Ascending aorta (tissue), 2 donors: Measurements from ENCODE around the gene IL2RA. TPM values are rescaled to one million over a fixed set of nuclear protein-coding genes. Genes with fewer than 3 reads are reported as not detected.

ENCODE experiments used
- DNase-seq, 2 donors: peaks; one replicate each; pipeline ENCODE4 v3.0.0-alpha.2; 2019; ENCODE audit warnings: low spot score in 2 of 2
- H3K27ac ChIP-seq, 2 donors: fragments of 200-600 bp; sonication (generic); one replicate each; pipeline ENCODE4 v1.5.1; 2016 to 2017; ENCODE audit warnings: mild to moderate bottlenecking in 1 of 2
- H3K27me3 ChIP-seq: fragments of 200-600 bp; sonication (generic); one replicate; pipeline ENCODE4 v1.5.1; 2017
- H3K36me3 ChIP-seq, 2 donors: fragments of 200-600 bp; sonication (generic); one replicate each; pipeline ENCODE4 v1.5.1; 2016
- H3K4me1 ChIP-seq, 2 donors: fragments of 200-600 bp; sonication (generic); one replicate each; pipeline ENCODE4 v1.5.1; 2016 to 2017; ENCODE audit warnings: mild to moderate bottlenecking in 1 of 2
- H3K4me3 ChIP-seq, 2 donors: fragments of 200-600 bp; sonication (generic); one replicate each; pipeline ENCODE4 v1.5.1; 2016 to 2017; ENCODE audit warnings: mild to moderate bottlenecking in 1 of 2
- H3K9me3 ChIP-seq, 2 donors: fragments of 200-600 bp; sonication (generic); one replicate each; pipeline ENCODE4 v1.5.1; 2016
- intact Hi-C: fragments of 100-400 bp; cut with DNase I; formaldehyde crosslinking; loops from one replicate; pipeline ENCODE4 v1.15.1; 2023
- total RNA-seq: library from RNA; depleted of rRNA; stranded (reverse); fragments of >200 nt; gene quantifications from one replicate; pipeline ENCODE4 v1.1.0, GENCODE V29; 2016
- TF ChIP-seq, protein P1 (sequence below), 3 experiments: fragments of 200-600 bp in 2 of 3; fragments of 450-650 bp in 1 of 3; sonication (generic) in 2 of 3; IDR thresholded peaks; one replicate each; pipeline ENCODE4 v1.5.1; 2016 to 2019; ENCODE audit warnings: antibody characterized with exemption in 3 of 3, mild to moderate bottlenecking in 1 of 3, moderate library complexity in 1 of 3

Gene IL2RA
- total RNA-seq, 1 donor from 2014 or later, result not detected

DNA sequence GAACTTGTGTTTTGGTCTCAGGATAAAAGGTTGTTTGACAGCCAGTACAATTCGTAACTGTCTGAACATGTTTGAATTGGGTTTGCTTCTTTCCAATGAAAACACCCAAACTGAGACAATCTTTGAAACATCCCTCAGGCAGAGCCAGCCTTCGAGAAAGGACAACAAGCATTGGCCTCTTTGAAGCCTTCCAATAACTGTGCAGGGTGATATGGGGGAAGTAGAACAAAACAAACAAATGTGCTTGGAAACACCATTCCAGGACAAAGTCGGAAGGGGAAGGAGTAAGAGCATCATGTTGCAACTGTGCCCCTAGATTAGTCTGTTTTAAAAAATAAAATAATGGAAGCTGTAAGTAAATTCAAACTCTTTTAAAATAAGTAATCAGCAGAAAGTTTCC is 39.5 kb downstream of the IL2RA start:
- Histone ChIP-seq H3K9me3 (no peaks in the 10 kb centered on the region), H3K36me3 (no peaks in the 10 kb centered on the region), H3K27ac (no peak overlapping the region), H3K27me3 (no peaks in the 10 kb centered on the region), H3K4me3 (no peak overlapping the region), H3K4me1 (no peaks in the 10 kb centered on the region)
- TF ChIP-seq, protein P1, sequence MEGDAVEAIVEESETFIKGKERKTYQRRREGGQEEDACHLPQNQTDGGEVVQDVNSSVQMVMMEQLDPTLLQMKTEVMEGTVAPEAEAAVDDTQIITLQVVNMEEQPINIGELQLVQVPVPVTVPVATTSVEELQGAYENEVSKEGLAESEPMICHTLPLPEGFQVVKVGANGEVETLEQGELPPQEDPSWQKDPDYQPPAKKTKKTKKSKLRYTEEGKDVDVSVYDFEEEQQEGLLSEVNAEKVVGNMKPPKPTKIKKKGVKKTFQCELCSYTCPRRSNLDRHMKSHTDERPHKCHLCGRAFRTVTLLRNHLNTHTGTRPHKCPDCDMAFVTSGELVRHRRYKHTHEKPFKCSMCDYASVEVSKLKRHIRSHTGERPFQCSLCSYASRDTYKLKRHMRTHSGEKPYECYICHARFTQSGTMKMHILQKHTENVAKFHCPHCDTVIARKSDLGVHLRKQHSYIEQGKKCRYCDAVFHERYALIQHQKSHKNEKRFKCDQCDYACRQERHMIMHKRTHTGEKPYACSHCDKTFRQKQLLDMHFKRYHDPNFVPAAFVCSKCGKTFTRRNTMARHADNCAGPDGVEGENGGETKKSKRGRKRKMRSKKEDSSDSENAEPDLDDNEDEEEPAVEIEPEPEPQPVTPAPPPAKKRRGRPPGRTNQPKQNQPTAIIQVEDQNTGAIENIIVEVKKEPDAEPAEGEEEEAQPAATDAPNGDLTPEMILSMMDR (IDR thresholded peaks at IDR 0.05), result no peak
- intact Hi-C loops, result no loop called here
- no peak for DNase-seq

DNA sequence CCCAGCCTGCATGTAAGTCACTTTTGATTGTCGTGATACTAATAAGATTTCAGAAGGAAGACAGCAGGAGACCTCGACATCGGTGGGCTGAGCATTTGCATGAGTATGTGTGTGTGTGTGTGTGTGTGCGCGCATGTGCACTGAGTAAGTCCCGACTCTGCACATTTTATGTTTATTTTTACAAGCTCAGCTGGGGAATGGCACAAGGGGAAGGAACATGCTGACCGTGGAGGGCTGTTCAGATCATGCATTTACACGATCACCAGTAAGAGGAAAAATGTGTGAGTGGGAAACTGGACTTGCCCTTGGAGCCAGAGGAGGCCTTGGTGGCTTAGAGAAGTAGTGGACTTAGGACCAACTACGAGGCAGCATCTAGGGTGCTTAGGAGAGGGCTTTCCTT is 41.3 kb downstream of the IL2RA start:
- DNase-seq, result no peak
- Histone ChIP-seq H3K27ac (no peak overlapping the region), H3K27me3 (no peaks in the 10 kb centered on the region), H3K9me3 (no peaks in the 10 kb centered on the region), H3K4me3 (no peak overlapping the region), H3K4me1 (no peaks in the 10 kb centered on the region), H3K36me3 (no peaks in the 10 kb centered on the region)
- intact Hi-C loops, result no loop called here
- TF ChIP-seq, protein P1 (IDR thresholded peaks at IDR 0.05), result no peak

DNA sequence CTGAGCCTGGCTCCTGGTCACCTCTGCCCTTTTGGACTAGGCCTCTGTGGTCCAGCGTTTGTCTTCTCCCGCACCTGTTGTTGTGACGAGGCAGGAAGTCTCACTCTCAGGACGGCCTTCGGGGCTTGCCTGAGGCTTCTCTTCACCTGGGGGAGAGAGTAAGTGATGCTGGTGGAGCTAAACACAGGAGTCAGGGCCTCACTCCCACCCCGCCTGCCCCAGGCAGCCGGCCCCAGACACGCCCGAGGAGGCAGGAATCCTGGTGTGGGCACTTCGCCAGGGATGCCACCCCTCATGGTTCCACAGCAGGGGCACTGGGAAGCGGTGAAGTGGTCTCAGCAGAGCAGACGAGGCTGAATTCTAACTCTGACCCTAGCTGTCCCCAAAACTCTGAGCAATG is 42.4 kb downstream of the IL2RA start:
- Histone ChIP-seq H3K9me3 (no peaks in the 10 kb centered on the region), H3K27ac (no peak overlapping the region), H3K36me3 (no peaks in the 10 kb centered on the region), H3K4me3 (no peak overlapping the region), H3K27me3 (no peaks in the 10 kb centered on the region), H3K4me1 (no peaks in the 10 kb centered on the region)
- TF ChIP-seq, protein P1 (IDR thresholded peaks at IDR 0.05), result no peak
- intact Hi-C loops, result no loop called here
- DNase-seq, result no peak

DNA sequence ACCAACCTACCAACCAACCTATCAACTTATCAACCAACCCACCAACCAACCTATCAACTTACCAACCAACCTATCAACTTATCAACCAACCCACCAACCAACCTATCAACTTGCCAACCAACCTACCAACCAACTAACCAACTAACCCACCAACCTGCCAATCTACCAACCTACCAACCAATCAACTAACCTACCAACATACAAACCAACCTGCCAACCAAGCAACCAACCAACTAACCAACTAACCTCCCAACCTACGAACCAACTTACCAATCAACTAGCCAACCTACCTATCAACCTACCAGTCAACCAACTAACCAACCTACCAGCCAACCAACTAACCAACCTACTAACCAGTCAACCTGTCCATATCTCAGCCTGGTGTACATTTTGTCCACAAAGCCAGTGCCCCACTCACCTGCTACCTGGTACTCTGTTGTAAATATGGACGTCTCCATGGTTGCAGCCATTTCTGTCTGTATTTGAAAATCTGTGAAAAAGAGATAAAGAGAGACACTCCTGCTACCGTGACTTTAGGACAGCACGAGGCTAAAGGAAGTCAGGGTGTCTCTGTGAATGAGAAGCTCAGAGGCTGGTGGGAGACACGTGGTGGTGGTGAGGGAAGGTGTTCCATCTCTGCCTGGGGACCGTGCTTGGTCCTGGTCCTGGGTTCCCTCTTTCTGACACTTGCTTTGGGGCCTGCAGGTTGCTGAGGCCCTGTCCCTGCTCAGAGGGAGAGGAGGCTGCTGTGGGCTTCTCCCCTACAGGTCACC is 43.0 kb downstream of the IL2RA start:
- H3K27me3 ChIP-seq, result no peaks in the 10 kb centered on the region
- H3K4me1 ChIP-seq, result no peaks in the 10 kb centered on the region
- no peaks in the 10 kb centered on the region for H3K9me3 ChIP-seq
- TF ChIP-seq, protein P1 (IDR thresholded peaks at IDR 0.05), result no peak
- H3K36me3 ChIP-seq, result no peaks in the 10 kb centered on the region
- intact Hi-C loops, result no loop called here
- no peak for DNase-seq
- H3K27ac ChIP-seq, result no peak overlapping the region
- H3K4me3 ChIP-seq, result no peak overlapping the region

DNA sequence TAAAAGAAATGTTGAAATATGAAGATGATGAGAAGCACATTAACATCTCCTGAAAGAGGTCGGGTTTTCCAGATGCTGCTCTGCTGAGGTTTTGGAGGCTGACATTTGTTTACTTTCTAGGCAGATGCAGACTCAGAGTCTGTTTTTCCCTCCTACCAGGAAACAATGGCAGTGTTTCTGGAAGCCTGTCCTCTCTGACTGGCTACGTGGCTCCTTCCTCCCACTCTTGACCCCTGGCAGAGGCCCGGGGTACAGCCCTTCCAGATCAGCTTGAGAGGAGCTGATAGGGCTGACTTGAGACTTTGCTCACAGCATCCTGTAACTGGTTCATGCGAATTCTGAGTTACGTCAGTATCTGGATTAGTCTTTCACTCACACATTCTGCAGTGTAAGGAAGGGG is 43.7 kb downstream of the IL2RA start:
- TF ChIP-seq, protein P1 (IDR thresholded peaks at IDR 0.05), result no peak
- intact Hi-C loops, result no loop called here
- DNase-seq, result no peak
- no peaks in the 10 kb centered on the region for H3K27me3 ChIP-seq
- no peaks in the 10 kb centered on the region for H3K4me1 ChIP-seq
- no peaks in the 10 kb centered on the region for H3K36me3 ChIP-seq
- no peak overlapping the region for H3K4me3 ChIP-seq
- H3K9me3 ChIP-seq, result no peaks in the 10 kb centered on the region
- no peak overlapping the region for H3K27ac ChIP-seq
